Measurements from ENCODE around the gene ANKRD26. TPM values are rescaled to one million over a fixed set of nuclear protein-coding genes. Genes with fewer than 3 reads are reported as not detected.

ANKRD26 gene
- total and polyA plus RNA-seq, 2 of the 13 experiments (the other 11 are each of a cell fraction or from before 2014, with no cell fraction given): 1.5 to 9.6 TPM

- TF ChIP-seq FOXJ3 (CRISPR knock-in tag; IDR thresholded peaks at IDR 0.05; ENCODE audit: borderline replicate concordance) (0 out of 2 replicates have a peak, but pooled peaks have one; percentile 30), ZNF558 (CRISPR knock-in tag; IDR thresholded peaks at IDR 0.05; ENCODE audit: borderline replicate concordance) (no peak), ZNF33B (CRISPR knock-in tag; IDR thresholded peaks at IDR 0.05) (peak; percentile 62; the same call in 1 of the 2 replicates), PTBP1 (IDR thresholded peaks at IDR 0.05; ENCODE audit: low read depth, low read length, poor library complexity, severe bottlenecking) (no peak), PLRG1 (conservative IDR thresholded peaks at IDR 0.05) (no peak), BCLAF1 (IDR thresholded peaks at IDR 0.05) (no peak), ZNF850 (CRISPR knock-in tag; conservative IDR thresholded peaks at IDR 0.05) (no peak), ZNF564 (CRISPR knock-in tag; IDR thresholded peaks at IDR 0.05) (no peak), THAP11 (CRISPR knock-in tag; IDR thresholded peaks at IDR 0.05) (peak; percentile 79), ZKSCAN8 (CRISPR knock-in tag; IDR thresholded peaks at IDR 0.05; ENCODE audit: borderline replicate concordance) (no peak), HDAC6 (IDR thresholded peaks at IDR 0.05; ENCODE audit: low read depth, low read length) (no peak), ZNF720 (CRISPR knock-in tag; IDR thresholded peaks at IDR 0.05) (no peak), ERF (CRISPR knock-in tag; IDR thresholded peaks at IDR 0.05) (peak; percentile 80; the same call in 1 of the 2 replicates), ZNF34 (CRISPR knock-in tag; IDR thresholded peaks at IDR 0.05; ENCODE audit: borderline replicate concordance) (no peak), ZNF891 (CRISPR knock-in tag; IDR thresholded peaks at IDR 0.05) (0 out of 2 replicates have a peak, but pooled peaks have one; percentile 49), ZNF496 (CRISPR knock-in tag; IDR thresholded peaks at IDR 0.05; ENCODE audit: insufficient replicate concordance) (no peak), ATF3 (CRISPR knock-in tag; IDR thresholded peaks at IDR 0.05) (peak; percentile 12; the same call in 1 of the 2 replicates), STAT6 (CRISPR knock-in tag; IDR thresholded peaks at IDR 0.05; ENCODE audit: borderline replicate concordance) (no peak), ZNF101 (CRISPR knock-in tag; IDR thresholded peaks at IDR 0.05; ENCODE audit: borderline replicate concordance, low read depth) (no peak), ZNF839 (CRISPR knock-in tag; IDR thresholded peaks at IDR 0.05; ENCODE audit: borderline replicate concordance) (no peak), GATAD2A (CRISPR knock-in tag; IDR thresholded peaks at IDR 0.05) (no peak), SALL1 (CRISPR knock-in tag; IDR thresholded peaks at IDR 0.05) (peak; percentile 70)
These were observed at the start of gene ANKRD26 (continued) for GRCh38 chr10:27099916-27100812.
